ENCODE data around the gene B3GNT4. TPM values are rescaled to one million over a fixed set of nuclear protein-coding genes. Genes with fewer than 3 reads are reported as not detected.

Gene B3GNT4
- total and polyA plus RNA-seq, 2 of the 13 experiments (the other 11 are each of a cell fraction or from before 2014, with no cell fraction given), result 0.04 to 0.21 TPM

- Histone ChIP-seq H3K4me3 (replicated peaks in 1 of 3; ENCODE audit: insufficient read depth in 1 of 3, low read depth in 2 of 3, low read length in 3 of 3) (no peak overlapping the region), H3K9ac (ENCODE audit: insufficient read depth, low read depth, low read length) (no peak overlapping the region), H4K20me1 (ENCODE audit: insufficient read depth, low read length) (no peaks in the 10 kb centered on the region), H3K27me3 (ENCODE audit: control insufficient read depth in 1 of 2, insufficient read depth in 2 of 2, low read length in 2 of 2) (peaks cover 0 to 11% of the 10 kb centered on the region in 2 experiments; a peak in 2 of 5 replicates), H3K9me3 (ENCODE audit: low read length) (no peaks in the 10 kb centered on the region), H3K27ac (ENCODE audit: extremely low read length, insufficient read depth, low read length) (no peak overlapping the region), H3K79me2 (ENCODE audit: insufficient read depth, low read length) (no peaks in the 10 kb centered on the region), H3K4me2 (ENCODE audit: low read depth, low read length) (no peak overlapping the region), H3K4me1 (ENCODE audit: insufficient read depth, low read length) (peaks cover 24% of the 10 kb centered on the region), H2AFZ (ENCODE audit: low read length) (no peak overlapping the region), H3K36me3 (replicated peaks in 1 of 2; ENCODE audit: control insufficient read depth in 1 of 2, insufficient read depth in 2 of 2, low read length in 2 of 2) (no peaks in the 10 kb centered on the region)
- peak; percentile 44; the same call in 1 of the 2 replicates for TF ChIP-seq ZNF121 (CRISPR knock-in tag; IDR thresholded peaks at IDR 0.05)
- no peak for TF ChIP-seq ZNF724P (CRISPR knock-in tag; IDR thresholded peaks at IDR 0.05; ENCODE audit: borderline replicate concordance)
- TF ChIP-seq ZNF780A (CRISPR knock-in tag; IDR thresholded peaks at IDR 0.05), result no peak
- ChIA-PET CTCF (ENCODE audit: low intra/inter-chr PET ratio, low total read pairs) (no interaction called here), POLR2A (no interaction called here)
- 50% methylated on average over 5 of the region's 5 CpGs for whole genome bisulfite sequencing (ENCODE audit: low lambda C conversion rate)
- ATAC-seq (no peak), FAIRE-seq (no peak), DNase-seq (ENCODE audit: low spot score) (no peak)
- in situ Hi-C loops (cut with HindIII; ENCODE audit: extremely low pct_ligation_motif_present, low pct_unique_long_range_greater_than_20kb), result no loop called here
- intact Hi-C loops (cut with micrococcal nuclease; ENCODE audit: unreplicated experiment), result no loop called here
- no TSS peak for BruUV-seq (replicated peaks)
Measured at GRCh38 chr12:122171399-122171798, 32.1 kb upstream of the B3GNT4 start.

DNA sequence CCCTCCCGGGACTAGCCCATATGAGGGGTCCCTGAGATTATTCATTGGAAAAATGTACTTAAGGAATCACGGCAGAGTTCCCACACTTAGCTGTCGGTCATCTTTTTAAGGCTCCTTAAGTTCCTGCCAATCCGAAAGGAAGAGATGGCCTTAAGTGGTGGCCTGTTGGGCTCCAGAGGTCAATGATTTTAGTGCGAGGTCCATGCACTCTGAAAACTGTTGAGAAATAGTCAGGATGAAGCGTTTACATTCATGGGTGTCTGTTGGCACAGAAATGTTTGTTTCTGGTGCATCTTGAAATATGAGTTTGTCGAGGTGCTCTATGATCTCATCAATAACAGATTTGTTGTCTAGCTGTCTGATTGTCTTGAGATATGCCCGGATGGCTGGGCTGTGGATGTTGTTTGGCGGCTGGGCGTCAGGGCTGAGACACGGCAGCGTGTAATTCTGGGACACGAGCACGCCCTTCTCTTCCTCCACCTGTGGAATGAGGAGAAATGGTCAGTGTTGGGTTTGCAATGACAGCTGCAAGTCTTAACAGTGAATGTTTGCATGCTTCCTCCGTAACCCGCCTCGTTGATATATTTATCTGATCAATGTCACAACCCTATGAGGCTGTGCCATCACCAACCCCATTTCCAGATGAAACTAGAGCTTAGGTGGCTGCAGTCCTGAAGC lies 31.1 kb upstream of the B3GNT4 start:
- peaks cover 0 to 7% of the 10 kb centered on the region in 2 experiments; a peak in 2 of 5 replicates for H3K27me3 ChIP-seq (ENCODE audit: control insufficient read depth in 1 of 2, insufficient read depth in 2 of 2, low read length in 2 of 2)
- TF ChIP-seq CEBPB (IDR thresholded peaks at IDR 0.05; ENCODE audit: borderline replicate concordance, low read depth, low read length) (0 out of 2 replicates have a peak, but pooled peaks have one; percentile 3), ZNF484 (CRISPR knock-in tag; IDR thresholded peaks at IDR 0.05; ENCODE audit: borderline replicate concordance, low read depth) (no peak), HNF4A (CRISPR knock-in tag; IDR thresholded peaks at IDR 0.05) (peak; percentile 46; the same call in 1 of the 2 replicates), CREB1 (IDR thresholded peaks at IDR 0.05) (no peak), CREB1 (CRISPR knock-in tag; IDR thresholded peaks at IDR 0.05) (0 out of 2 replicates have a peak, but pooled peaks have one; percentile 20), SALL1 (CRISPR knock-in tag; IDR thresholded peaks at IDR 0.05) (peak; percentile 16; the same call in 1 of the 2 replicates)
- no peak overlapping the region for H3K9ac ChIP-seq (ENCODE audit: insufficient read depth, low read depth, low read length)
- H2AFZ ChIP-seq (ENCODE audit: low read length), result no peak overlapping the region
- POLR2A ChIA-PET, result no interaction called here
- CTCF ChIA-PET (ENCODE audit: low intra/inter-chr PET ratio, low total read pairs), result no interaction called here
- H3K36me3 ChIP-seq (replicated peaks in 1 of 2; ENCODE audit: control insufficient read depth in 1 of 2, insufficient read depth in 2 of 2, low read length in 2 of 2), result no peaks in the 10 kb centered on the region
- no peaks in the 10 kb centered on the region for H4K20me1 ChIP-seq (ENCODE audit: insufficient read depth, low read length)
- H3K4me1 ChIP-seq (ENCODE audit: insufficient read depth, low read length), result peaks cover 24% of the 10 kb centered on the region
- ATAC-seq (peak; percentile 22; the same call in 2 of the 3 replicates), DNase-seq (ENCODE audit: low spot score) (no peak), FAIRE-seq (no peak)
- no peak overlapping the region for H3K4me2 ChIP-seq (ENCODE audit: low read depth, low read length)
- BruUV-seq (replicated peaks), result no TSS peak
- intact Hi-C loops (cut with micrococcal nuclease; ENCODE audit: unreplicated experiment) (no loop called here), in situ Hi-C loops (cut with HindIII; ENCODE audit: extremely low pct_ligation_motif_present, low pct_unique_long_range_greater_than_20kb) (no loop called here)
- H3K4me3 ChIP-seq (replicated peaks in 1 of 3; ENCODE audit: insufficient read depth in 1 of 3, low read depth in 2 of 3, low read length in 3 of 3), result no peak overlapping the region
- no peaks in the 10 kb centered on the region for H3K79me2 ChIP-seq (ENCODE audit: insufficient read depth, low read length)
- WGBS (ENCODE audit: low lambda C conversion rate), result 12% methylated on average over 17 of the region's 17 CpGs
- H3K9me3 ChIP-seq (ENCODE audit: low read length), result no peaks in the 10 kb centered on the region
- H3K27ac ChIP-seq (ENCODE audit: extremely low read length, insufficient read depth, low read length), result no peak overlapping the region

Data from HepG2 (cell line).